Neural crest cell (in vitro differentiated cells): ENCODE results near the gene TCF15. TPM values are rescaled to one million over a fixed set of nuclear protein-coding genes. Genes with fewer than 3 reads are reported as not detected.
A peak's percentile ranks its signal among the peaks of the same experiment; 100 is the strongest.

Source experiments
- DNase-seq: peaks from one replicate; pipeline ENCODE4 v3.0.0; 2021; ENCODE audit warnings: low read depth, mixed read lengths, low spot score
- H3K27ac Mint-ChIP-seq: one replicate; pipeline ENCODE4 v1.8.0; 2021; ENCODE audit warnings: mild to moderate bottlenecking, mixed read lengths; ENCODE audit not compliant: unreplicated experiment
- H3K27me3 Mint-ChIP-seq: 2 replicates; pipeline ENCODE4 v1.8.0; 2021; ENCODE audit warnings: low read depth, mild to moderate bottlenecking, mixed read lengths
- H3K36me3 Mint-ChIP-seq: 2 replicates; pipeline ENCODE4 v1.8.0; 2021; ENCODE audit warnings: low read depth, mild to moderate bottlenecking, mixed read lengths
- H3K4me1 Mint-ChIP-seq: 2 replicates; pipeline ENCODE4 v1.8.0; 2021; ENCODE audit warnings: mixed read lengths
- H3K4me3 Mint-ChIP-seq: one replicate; pipeline ENCODE4 v1.8.0; 2021; ENCODE audit warnings: mild to moderate bottlenecking, mixed read lengths
- H3K9me3 Mint-ChIP-seq: 2 replicates; pipeline ENCODE4 v1.8.0; 2021; ENCODE audit warnings: mixed read lengths
- CTCF ChIP-seq: fragments of 200-600 bp; sonication (generic); conservative IDR thresholded peaks from 2 replicates; pipeline ENCODE4 v1.5.0; 2021; ENCODE audit warnings: antibody characterized with exemption, mild to moderate bottlenecking
- total RNA-seq: library from RNA; stranded (reverse); gene quantifications from 2 replicates; pipeline ENCODE4 v1.2.1, GENCODE V29; 2021

The TCF15 gene
- total RNA-seq, 1 donor from 2014 or later, result 0.61 TPM

GRCh38 chr20:607476-607875 lies 2.6 kb downstream of the TCF15 start:
- Mint-ChIP-seq H3K9me3 (no peaks in the 10 kb centered on the region), H3K36me3 (no peaks in the 10 kb centered on the region), H3K27ac (no peak overlapping the region), H3K4me3 (no peak overlapping the region), H3K4me1 (peaks cover 24% of the 10 kb centered on the region), H3K27me3 (peaks cover 61% of the 10 kb centered on the region)
- DNase-seq, result no peak
- no peak for TF ChIP-seq CTCF

- peaks cover 21% of the 10 kb centered on the region for H3K4me1 Mint-ChIP-seq
- no peak for TF ChIP-seq CTCF
- no peaks in the 10 kb centered on the region for H3K9me3 Mint-ChIP-seq
- H3K27ac Mint-ChIP-seq, result no peak overlapping the region
- peaks cover 39% of the 10 kb centered on the region for H3K27me3 Mint-ChIP-seq
- no peaks in the 10 kb centered on the region for H3K36me3 Mint-ChIP-seq
- DNase-seq, result no peak
- no peak overlapping the region for H3K4me3 Mint-ChIP-seq
Measured at GRCh38 chr20:605237-605636, 4.9 kb downstream of the TCF15 start.

GRCh38 chr20:603116-603640 lies 6.9 kb downstream of the TCF15 start:
- H3K4me1 Mint-ChIP-seq, result peaks cover 21% of the 10 kb centered on the region
- no peak overlapping the region for H3K4me3 Mint-ChIP-seq
- peaks cover 26% of the 10 kb centered on the region for H3K27me3 Mint-ChIP-seq
- DNase-seq, result no peak
- H3K9me3 Mint-ChIP-seq, result no peaks in the 10 kb centered on the region
- no peaks in the 10 kb centered on the region for H3K36me3 Mint-ChIP-seq
- no peak for TF ChIP-seq CTCF
- H3K27ac Mint-ChIP-seq, result peak overlapping the region; percentile 32

- Mint-ChIP-seq H3K4me3 (no peak overlapping the region), H3K36me3 (no peaks in the 10 kb centered on the region), H3K27me3 (peaks cover 20% of the 10 kb centered on the region), H3K4me1 (peaks cover 21% of the 10 kb centered on the region), H3K9me3 (no peaks in the 10 kb centered on the region), H3K27ac (no peak overlapping the region)
- no peak for TF ChIP-seq CTCF
- no peak for DNase-seq
Measured at GRCh38 chr20:602111-602970, 7.8 kb downstream of the TCF15 start.

GRCh38 chr20:600736-601135 lies 9.4 kb downstream of the TCF15 start:
- TF ChIP-seq CTCF, result no peak
- H3K4me1 Mint-ChIP-seq, result peaks cover 21% of the 10 kb centered on the region
- H3K4me3 Mint-ChIP-seq, result no peak overlapping the region
- peaks cover 7% of the 10 kb centered on the region for H3K27me3 Mint-ChIP-seq
- DNase-seq, result no peak
- no peaks in the 10 kb centered on the region for H3K9me3 Mint-ChIP-seq
- H3K36me3 Mint-ChIP-seq, result no peaks in the 10 kb centered on the region
- H3K27ac Mint-ChIP-seq, result no peak overlapping the region
